Raji (cell line): ENCODE data around the gene LMF1.

Source experiments
- POLR2A ChIP-seq: IDR thresholded peaks from 2 replicates; pipeline ENCODE4 v1.6.1; 2011; ENCODE audit warnings: low read depth, low read length, control low read depth; ENCODE audit not compliant: insufficient read depth

Gene LMF1

GRCh38 chr16:970766-971581, at the start of gene LMF1:
TSS of gene LMF1 (minus strand) at chr16:970984. CDS start at chr16:970980, 4 bp downstream.
- peak; percentile 85 for TF ChIP-seq POLR2A

GRCh38 chr16:1020091-1020399, 49.3 kb upstream of the LMF1 start:
- no peak for TF ChIP-seq POLR2A

GRCh38 chr16:1019231-1020090, 48.7 kb upstream of the LMF1 start:
- no peak for TF ChIP-seq POLR2A

GRCh38 chr16:1018447-1019198, 47.8 kb upstream of the LMF1 start:
- no peak for TF ChIP-seq POLR2A

- no peak for TF ChIP-seq POLR2A
Observed at GRCh38 chr16:1014771-1015495, 44.1 kb upstream of the LMF1 start.

GRCh38 chr16:1014221-1014620, 43.4 kb upstream of the LMF1 start:
- TF ChIP-seq POLR2A: no peak

GRCh38 chr16:1013593-1013900, 42.8 kb upstream of the LMF1 start:
- TF ChIP-seq POLR2A: no peak

GRCh38 chr16:1012722-1013592, 42.2 kb upstream of the LMF1 start:
- TF ChIP-seq POLR2A: no peak

- TF ChIP-seq POLR2A: no peak
Observed at GRCh38 chr16:1012135-1012534, 41.4 kb upstream of the LMF1 start.

- TF ChIP-seq POLR2A: no peak
Observed at GRCh38 chr16:1011316-1012082, 40.7 kb upstream of the LMF1 start.

- TF ChIP-seq POLR2A: no peak
Observed at GRCh38 chr16:1010815-1011214, 40.0 kb upstream of the LMF1 start.

GRCh38 chr16:1010251-1010650, 39.5 kb upstream of the LMF1 start:
- no peak for TF ChIP-seq POLR2A

GRCh38 chr16:1009358-1010150, 38.8 kb upstream of the LMF1 start:
- no peak for TF ChIP-seq POLR2A
